HL-60 (cell line): ENCODE measurements around the gene IL17RB.

Experiments used
- DNase-seq, 2 experiments: peaks; one replicate each; pipeline ENCODE4 v3.0.0-alpha.2; 2010 to 2020; ENCODE audit warnings: low read depth in 1 of 2, low spot score in 1 of 2
- H3K27ac ChIP-seq: fragments of 250-450 bp; sonication (Bioruptor Pico); replicated peaks from 2 replicates; pipeline ENCODE4 v1.5.1; 2020; ENCODE audit warnings: mild to moderate bottlenecking, moderate library complexity
- H3K27me3 ChIP-seq: fragments of 250-450 bp; sonication (Bioruptor Pico); 2 replicates; pipeline ENCODE4 v1.5.1; 2021; ENCODE audit warnings: mild to moderate bottlenecking, moderate library complexity; ENCODE audit not compliant: insufficient read depth, poor library complexity, severe bottlenecking
- H3K4me3 ChIP-seq: replicated peaks from 2 replicates; pipeline ENCODE4 v1.5.1; 2011; ENCODE audit warnings: mild to moderate bottlenecking, control low read depth, low read length; ENCODE audit not compliant: insufficient read depth
- GABPA ChIP-seq: IDR thresholded peaks from 2 replicates; pipeline ENCODE4 v1.6.1; 2012; ENCODE audit warnings: low read depth
- POLR2AphosphoS5 ChIP-seq: IDR thresholded peaks from 2 replicates; pipeline ENCODE4 v1.6.1; 2012; ENCODE audit warnings: low read depth
- SPI1 ChIP-seq: IDR thresholded peaks from 2 replicates; pipeline ENCODE4 v1.6.1; 2012; ENCODE audit warnings: low read depth, mild to moderate bottlenecking, borderline replicate concordance
- TF ChIP-seq, protein P1 (sequence below): IDR thresholded peaks from 2 replicates; pipeline ENCODE4 v1.6.1; 2012; ENCODE audit warnings: low read depth; ENCODE audit not compliant: insufficient replicate concordance
- TF ChIP-seq, protein P2 (sequence below): IDR thresholded peaks from one replicate; pipeline ENCODE4 v1.5.1; 2011; ENCODE audit warnings: low read length, control low read depth, inconsistent platforms; ENCODE audit not compliant: insufficient read depth

IL17RB gene

DNA sequence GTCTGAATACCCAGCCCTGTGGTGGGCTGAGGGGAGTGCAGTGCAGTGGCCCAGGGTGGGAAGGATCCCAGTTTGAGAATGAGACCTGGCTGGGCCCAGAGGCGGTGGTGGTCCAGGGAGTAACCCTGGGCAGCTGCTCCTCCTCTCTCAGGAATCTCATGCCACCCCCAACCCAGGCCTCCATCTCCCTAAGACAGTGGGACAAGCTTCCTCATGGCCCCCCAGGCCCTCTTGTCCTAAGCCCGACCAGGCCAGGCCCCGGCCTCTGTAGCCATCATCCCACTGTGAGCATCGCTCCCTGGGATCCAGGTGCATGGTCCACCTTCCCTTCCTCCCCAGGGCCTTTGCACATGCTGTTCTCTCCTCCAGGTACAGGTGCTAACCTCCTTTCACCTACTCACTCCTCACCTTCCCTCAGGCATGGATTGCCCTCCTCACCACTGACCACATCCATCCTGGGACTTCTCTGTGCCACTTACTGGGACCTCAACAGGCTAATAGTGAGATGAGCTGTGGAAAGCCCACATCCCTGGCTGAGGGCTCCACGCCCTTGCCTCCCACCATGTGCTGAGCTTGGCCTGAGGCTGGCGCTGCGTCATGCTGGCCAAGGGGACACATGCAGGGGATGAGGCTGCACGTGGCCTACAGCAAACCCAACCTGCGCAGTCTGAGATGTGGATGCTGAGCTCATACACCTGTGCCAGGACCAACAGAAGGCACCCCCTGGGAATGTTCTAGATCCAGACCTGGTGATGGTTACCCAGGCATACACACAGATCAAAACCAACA is 10.1 kb upstream of the IL17RB start:
- no peak overlapping the region for H3K4me3 ChIP-seq
- H3K27ac ChIP-seq, result no peak overlapping the region
- no peak for TF ChIP-seq GABPA
- no peak for TF ChIP-seq POLR2AphosphoS5
- no peak for TF ChIP-seq SPI1
- DNase-seq, result no peak
- H3K27me3 ChIP-seq, result no peaks in the 10 kb centered on the region

DNA sequence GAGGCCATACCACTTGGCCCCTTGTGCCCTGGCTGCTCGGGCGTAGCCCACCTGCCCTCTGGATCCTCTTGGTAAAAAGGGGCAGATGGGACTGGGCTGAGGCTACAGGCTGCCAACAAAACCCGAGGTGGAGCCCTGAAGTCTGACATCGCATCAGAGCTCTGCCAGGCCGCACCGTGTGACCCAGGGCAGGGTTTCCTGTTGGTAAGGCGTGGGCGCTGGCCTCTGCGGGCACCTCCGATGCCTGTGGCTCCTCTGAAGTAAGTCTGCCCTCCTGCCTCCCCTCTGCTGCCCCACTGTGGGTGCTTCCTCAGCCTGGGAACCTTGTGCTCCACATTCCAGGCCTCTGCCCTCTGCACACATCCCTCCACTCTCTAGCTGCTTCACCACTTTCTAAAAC is 9.0 kb upstream of the IL17RB start:
- peaks cover 3% of the 10 kb centered on the region for H3K27me3 ChIP-seq
- no peak overlapping the region for H3K27ac ChIP-seq
- no peak for DNase-seq
- no peak overlapping the region for H3K4me3 ChIP-seq
- no peak for TF ChIP-seq POLR2AphosphoS5
- TF ChIP-seq SPI1, result no peak
- TF ChIP-seq, protein P1, sequence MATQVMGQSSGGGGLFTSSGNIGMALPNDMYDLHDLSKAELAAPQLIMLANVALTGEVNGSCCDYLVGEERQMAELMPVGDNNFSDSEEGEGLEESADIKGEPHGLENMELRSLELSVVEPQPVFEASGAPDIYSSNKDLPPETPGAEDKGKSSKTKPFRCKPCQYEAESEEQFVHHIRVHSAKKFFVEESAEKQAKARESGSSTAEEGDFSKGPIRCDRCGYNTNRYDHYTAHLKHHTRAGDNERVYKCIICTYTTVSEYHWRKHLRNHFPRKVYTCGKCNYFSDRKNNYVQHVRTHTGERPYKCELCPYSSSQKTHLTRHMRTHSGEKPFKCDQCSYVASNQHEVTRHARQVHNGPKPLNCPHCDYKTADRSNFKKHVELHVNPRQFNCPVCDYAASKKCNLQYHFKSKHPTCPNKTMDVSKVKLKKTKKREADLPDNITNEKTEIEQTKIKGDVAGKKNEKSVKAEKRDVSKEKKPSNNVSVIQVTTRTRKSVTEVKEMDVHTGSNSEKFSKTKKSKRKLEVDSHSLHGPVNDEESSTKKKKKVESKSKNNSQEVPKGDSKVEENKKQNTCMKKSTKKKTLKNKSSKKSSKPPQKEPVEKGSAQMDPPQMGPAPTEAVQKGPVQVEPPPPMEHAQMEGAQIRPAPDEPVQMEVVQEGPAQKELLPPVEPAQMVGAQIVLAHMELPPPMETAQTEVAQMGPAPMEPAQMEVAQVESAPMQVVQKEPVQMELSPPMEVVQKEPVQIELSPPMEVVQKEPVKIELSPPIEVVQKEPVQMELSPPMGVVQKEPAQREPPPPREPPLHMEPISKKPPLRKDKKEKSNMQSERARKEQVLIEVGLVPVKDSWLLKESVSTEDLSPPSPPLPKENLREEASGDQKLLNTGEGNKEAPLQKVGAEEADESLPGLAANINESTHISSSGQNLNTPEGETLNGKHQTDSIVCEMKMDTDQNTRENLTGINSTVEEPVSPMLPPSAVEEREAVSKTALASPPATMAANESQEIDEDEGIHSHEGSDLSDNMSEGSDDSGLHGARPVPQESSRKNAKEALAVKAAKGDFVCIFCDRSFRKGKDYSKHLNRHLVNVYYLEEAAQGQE, result no peak
- TF ChIP-seq GABPA, result no peak
- TF ChIP-seq, protein P2, sequence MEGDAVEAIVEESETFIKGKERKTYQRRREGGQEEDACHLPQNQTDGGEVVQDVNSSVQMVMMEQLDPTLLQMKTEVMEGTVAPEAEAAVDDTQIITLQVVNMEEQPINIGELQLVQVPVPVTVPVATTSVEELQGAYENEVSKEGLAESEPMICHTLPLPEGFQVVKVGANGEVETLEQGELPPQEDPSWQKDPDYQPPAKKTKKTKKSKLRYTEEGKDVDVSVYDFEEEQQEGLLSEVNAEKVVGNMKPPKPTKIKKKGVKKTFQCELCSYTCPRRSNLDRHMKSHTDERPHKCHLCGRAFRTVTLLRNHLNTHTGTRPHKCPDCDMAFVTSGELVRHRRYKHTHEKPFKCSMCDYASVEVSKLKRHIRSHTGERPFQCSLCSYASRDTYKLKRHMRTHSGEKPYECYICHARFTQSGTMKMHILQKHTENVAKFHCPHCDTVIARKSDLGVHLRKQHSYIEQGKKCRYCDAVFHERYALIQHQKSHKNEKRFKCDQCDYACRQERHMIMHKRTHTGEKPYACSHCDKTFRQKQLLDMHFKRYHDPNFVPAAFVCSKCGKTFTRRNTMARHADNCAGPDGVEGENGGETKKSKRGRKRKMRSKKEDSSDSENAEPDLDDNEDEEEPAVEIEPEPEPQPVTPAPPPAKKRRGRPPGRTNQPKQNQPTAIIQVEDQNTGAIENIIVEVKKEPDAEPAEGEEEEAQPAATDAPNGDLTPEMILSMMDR, result no peak

DNA sequence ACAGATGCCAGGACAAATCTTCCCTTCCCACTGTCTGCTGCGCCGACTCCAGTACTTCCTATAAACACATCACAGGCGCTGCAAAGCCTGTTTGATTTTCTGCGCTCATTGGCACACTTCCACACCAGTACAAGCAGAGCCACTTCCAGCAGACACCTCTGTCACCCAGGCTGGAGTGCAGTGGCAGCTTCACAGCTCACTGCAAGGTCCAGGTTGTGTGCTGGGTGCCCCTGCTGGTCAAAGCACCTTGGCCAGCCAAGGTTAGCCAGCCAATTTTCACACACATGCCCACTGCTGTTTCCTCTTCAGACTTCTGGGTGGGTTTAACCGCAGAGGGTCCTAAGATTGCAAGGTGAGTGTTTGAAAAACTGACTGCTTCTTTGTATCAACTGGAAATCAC is 5.1 kb upstream of the IL17RB start:
- H3K4me3 ChIP-seq, result no peak overlapping the region
- no peak overlapping the region for H3K27ac ChIP-seq
- TF ChIP-seq SPI1, result no peak
- TF ChIP-seq GABPA, result no peak
- TF ChIP-seq, protein P2, result no peak
- TF ChIP-seq, protein P1, result no peak
- TF ChIP-seq POLR2AphosphoS5, result no peak
- H3K27me3 ChIP-seq, result peaks cover 13% of the 10 kb centered on the region
- no peak for DNase-seq

DNA sequence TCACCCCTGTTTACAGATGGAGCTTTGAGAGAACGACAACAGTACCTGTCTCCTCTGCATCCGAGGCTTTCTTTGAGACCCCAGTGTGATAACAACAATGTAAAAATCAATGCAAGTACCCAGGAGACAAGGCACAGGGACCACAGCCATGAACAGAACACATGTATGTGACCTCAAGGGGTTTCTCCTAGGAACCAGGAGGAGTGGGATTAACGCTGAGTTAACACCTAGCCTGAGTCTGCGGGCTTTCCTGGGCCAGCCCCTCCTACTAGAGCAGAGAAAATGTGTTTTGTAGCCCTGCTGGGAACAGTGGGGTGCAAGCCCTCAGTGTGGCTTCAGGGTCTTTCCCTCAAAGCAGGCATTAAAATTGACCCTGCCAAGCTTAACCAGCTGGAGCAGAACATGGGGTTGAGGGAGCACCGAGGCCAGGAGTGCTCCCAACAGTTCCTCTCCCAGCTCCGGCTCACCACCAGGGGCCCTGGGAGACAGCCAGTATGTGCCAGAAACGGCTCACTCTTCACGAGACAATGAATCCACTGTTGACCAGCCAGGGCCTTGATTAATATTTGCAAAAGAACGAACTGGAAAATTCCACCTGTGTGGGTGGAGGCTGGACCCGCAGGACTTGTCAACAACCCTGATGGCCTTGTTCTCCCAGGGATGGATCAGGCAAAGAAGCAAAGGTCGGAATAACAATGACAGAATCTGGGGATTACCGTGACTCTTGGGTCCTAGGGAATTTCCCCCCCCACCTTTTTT is 3.8 kb upstream of the IL17RB start:
- Histone ChIP-seq H3K27ac (no peak overlapping the region), H3K27me3 (peaks cover 22% of the 10 kb centered on the region), H3K4me3 (no peak overlapping the region)
- DNase-seq, result no peak
- TF ChIP-seq, protein P2, result no peak
- TF ChIP-seq SPI1 (no peak), POLR2AphosphoS5 (no peak), GABPA (no peak)
- TF ChIP-seq, protein P1, result no peak
